HG03354 (cell line): ENCODE data around the gene TRAF6.

ENCODE experiments used
- ATAC-seq: cut with Tn5 transposase; IDR thresholded peaks from one replicate; pipeline ENCODE4 v1.9.1; 2021; ENCODE audit warnings: mild to moderate bottlenecking; ENCODE audit not compliant: unreplicated experiment, poor library complexity, severe bottlenecking

The TRAF6 gene

DNA sequence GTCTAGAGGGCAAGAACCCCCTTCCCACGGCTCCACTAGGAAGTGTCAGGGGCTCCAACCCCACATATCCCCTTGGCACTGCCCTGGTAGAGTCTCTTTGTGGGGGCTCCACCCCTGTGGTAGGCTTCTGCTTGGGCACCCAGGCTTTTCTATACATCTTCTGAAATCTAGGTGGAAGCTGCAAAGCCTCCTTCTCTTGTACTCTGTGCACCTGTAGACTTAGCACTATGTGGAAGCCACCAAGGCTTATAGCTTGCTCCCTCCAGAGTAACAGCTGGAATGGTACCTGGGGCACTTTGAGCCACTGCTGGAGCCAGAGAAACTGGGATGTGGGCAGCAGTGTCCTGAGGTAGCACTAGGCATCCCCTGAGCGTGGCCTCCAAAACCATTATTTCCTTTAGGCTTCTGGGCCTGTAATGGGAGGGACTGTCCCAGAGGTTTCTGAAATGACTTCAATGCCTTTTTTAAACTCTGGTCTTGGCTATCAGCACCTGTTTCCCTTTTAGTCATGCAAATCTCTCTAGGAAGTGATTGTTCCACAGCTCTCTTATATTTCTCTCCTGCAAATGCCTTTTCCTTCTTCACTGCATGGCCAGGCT is 68.4 kb downstream of the TRAF6 start:
- ATAC-seq = peak; percentile 94

DNA sequence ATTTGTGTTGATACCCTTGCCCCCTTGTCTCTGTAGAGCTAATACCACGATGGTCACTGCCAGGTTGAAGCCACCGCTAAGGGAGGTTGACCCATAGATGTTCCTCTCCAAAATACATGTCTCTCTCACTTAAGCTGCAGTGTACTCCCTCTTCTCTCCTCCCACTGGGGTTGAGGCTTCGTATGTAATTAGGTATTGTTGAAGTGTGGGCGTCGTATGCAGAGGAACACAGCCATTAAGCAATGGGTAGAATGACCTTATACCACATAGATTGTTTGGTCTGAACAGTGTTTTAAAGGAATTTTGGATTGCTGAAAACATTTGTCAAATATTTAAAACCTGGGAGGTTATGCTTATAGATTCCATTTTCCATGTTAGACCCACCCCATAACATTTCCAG is 71.9 kb downstream of the TRAF6 start:
- ATAC-seq = no peak

DNA sequence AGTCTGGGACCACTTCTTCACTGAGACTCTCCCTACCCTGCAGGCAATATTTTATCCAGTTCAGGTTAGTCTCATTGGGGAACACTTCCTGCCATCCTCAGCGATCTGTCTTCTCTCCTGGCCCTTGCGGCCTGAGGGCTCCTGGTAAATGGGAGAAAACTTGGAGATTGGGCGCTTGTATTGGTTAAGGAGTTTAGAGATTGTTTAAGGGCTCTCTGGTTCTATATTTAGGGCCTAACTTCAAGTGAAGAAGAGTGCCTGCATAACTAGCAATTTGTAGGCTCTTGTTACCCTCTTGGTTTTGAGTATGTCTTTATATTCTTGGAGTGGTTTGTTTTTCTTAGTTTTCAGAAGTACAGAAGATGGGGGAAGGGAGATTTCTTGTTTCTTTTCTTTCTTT is 72.7 kb downstream of the TRAF6 start:
- ATAC-seq = no peak
